GM19238 (cell line): ENCODE data around the gene FMNL3.

Source experiments
- DNase-seq: peaks from one replicate; pipeline ENCODE4 v3.0.0; 2011; ENCODE audit warnings: low spot score; ENCODE audit not compliant: insufficient read length

The FMNL3 gene

GRCh38 chr12:49674318-49674981 lies 32.8 kb downstream of the FMNL3 start:
- no peak for DNase-seq

GRCh38 chr12:49673446-49674317 lies 33.5 kb downstream of the FMNL3 start:
- no peak for DNase-seq

GRCh38 chr12:49672301-49673217 lies 34.6 kb downstream of the FMNL3 start:
- no peak for DNase-seq

- no peak for DNase-seq
These were observed 36.0 kb downstream of the FMNL3 start for GRCh38 chr12:49671031-49671765.

GRCh38 chr12:49669796-49670195 lies 37.4 kb downstream of the FMNL3 start:
- DNase-seq: no peak

DNA sequence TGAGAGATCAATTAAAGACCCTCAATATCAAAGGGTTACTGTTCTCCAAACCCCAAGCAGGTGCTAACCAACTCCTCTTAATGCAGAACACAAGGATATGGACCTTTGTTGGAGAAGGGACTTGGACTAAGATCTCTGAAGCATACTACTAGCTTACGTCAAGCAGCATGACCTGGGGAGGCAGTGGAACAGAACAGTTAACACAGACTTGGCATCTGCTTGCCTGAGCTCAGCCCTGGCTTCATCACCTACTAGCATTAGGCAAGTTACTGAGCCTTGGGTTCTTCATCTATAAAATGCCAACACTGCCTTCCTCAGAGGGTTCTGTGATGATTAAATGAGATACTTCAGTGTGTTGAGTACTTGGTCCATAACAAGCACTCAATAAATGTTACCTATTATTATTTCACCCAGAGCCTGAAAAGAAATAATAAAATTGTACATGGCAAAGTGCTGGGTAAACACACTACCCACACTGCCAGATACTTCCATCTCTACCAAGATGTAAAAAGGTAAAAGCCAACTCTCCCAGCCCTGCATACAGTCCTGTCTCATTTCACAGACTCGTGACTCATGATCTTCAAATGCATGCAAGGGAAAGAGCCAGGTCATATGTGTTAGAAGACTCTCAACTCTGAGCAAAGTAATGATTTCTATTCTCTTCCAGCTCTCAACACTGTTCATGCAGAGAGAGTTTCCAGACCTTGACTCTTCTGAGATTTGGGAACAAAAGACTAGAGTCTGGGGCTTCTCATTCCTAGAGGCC lies 39.7 kb downstream of the FMNL3 start:
- no peak for DNase-seq

GRCh38 chr12:49666176-49666575 lies 41.0 kb downstream of the FMNL3 start:
- DNase-seq: no peak

GRCh38 chr12:49665384-49665783 lies 41.8 kb downstream of the FMNL3 start:
- no peak for DNase-seq

DNA sequence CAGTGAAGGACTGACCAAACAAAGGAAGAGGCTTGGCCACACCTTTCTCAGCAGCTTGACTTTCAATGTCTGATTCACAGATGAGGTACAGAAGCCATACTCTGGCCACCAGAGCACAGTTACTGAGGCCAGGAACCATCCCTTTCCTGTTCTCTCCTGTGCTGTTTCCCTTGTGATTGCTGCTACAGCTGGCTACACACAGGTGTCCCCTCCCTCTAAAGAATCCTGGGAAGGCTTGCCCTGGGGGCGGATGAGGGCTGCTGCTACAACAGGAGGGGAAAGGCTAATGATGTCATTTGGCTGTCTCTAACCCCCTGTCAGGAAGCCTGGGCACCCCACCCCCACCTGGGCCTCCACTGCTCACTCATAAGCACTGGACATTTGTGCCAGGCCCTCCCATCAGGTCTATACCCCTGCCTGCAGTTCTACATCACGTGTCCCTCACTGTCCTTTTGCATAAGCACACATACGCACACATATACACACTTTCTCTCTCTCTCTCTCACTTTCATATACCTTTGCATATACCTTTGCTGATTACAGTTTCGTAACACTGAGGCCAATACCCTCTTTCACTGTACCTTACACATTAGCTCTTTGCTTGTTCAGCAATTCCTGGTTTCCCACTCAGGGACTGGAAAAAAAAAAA lies 42.5 kb downstream of the FMNL3 start:
- DNase-seq: peak; percentile 43

DNA sequence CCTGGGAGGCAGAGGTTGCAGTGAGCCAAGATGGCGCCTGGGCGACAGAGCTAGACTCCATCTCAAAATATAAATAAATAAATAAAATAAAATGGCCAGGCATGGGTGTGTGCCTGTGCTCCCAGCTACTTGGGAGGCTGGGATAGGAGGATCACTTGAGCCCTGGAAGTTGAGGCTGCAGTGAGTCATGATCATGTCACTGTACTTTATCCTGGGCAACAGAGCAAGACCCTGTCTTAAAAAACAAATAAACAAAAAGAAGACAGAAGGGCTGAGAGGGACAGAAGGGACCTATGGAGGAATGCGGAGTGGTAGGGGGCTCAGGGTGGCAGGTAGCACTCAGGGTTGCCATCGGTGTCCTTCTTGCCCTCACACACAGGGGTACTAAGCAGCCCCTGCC lies 43.0 kb downstream of the FMNL3 start:
- DNase-seq: no peak

DNA sequence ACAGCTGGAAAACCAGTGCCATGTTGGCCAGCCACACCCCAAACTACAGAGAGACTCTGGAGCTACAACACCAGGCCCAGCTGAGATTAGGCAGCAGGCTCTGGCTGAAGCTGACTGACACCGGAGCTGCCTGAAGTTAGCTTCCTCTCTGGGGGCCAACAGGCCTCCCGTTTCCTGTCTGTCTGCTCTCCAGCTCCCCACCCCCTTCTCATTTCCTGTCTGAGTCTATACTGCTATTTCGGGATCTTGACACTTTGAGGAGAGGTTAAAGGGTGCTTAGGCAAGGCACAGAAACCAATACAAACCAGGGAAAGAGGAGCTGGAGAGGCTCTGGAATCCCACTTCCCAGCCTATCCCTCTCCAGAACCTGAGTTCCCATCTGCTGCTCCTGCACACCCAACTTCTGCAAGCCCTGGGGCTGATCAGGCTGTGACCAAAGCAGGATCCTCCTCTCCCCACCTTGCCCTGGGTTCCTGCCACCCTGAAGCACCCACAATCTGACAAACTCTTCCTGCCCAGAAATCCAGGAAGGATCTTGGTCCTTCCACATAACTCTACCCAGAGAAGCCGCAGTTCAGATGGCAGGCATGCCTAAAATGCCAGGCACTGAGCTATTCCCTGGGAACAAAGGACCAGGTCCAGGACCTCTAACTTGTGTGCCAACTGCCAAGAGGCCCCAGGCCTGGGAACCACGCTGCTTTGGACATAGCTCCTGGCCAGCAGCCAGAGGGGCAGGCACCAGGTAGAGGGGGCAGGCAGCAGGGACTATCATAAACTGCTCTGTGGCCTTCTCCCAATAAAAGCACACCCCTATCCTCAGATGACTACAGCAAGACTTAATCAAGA lies 44.0 kb downstream of the FMNL3 start:
- peak; percentile 95 for DNase-seq

GRCh38 chr12:49661746-49662145 lies 45.5 kb downstream of the FMNL3 start:
- DNase-seq: no peak

DNA sequence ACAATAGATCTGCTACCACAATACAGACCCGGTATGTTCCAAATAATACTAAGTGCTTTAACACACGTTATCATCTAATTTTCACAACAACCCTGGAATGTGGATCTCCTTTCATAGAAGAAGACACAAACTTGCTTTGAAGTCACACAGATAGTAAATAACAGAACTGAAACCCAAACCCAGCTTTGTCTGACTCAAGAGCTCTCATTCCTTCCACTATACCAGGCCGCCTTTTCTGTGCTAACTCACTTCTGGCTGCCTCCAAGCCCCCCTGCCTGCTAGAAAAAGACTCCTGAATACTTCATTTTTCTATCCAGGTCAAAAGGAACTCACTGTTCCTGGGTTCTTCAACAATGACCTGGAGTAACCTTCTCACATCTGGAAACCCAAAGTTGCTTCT lies 46.0 kb downstream of the FMNL3 start:
- DNase-seq: peak; percentile 44

- no peak for DNase-seq
These were observed 47.5 kb downstream of the FMNL3 start for GRCh38 chr12:49659753-49660152.

GRCh38 chr12:49658276-49658675 lies 48.9 kb downstream of the FMNL3 start:
- no peak for DNase-seq

- DNase-seq: no peak
These were observed 51.5 kb downstream of the FMNL3 start for GRCh38 chr12:49655595-49656236.

GRCh38 chr12:49654715-49655114 lies 52.5 kb downstream of the FMNL3 start:
- no peak for DNase-seq

DNA sequence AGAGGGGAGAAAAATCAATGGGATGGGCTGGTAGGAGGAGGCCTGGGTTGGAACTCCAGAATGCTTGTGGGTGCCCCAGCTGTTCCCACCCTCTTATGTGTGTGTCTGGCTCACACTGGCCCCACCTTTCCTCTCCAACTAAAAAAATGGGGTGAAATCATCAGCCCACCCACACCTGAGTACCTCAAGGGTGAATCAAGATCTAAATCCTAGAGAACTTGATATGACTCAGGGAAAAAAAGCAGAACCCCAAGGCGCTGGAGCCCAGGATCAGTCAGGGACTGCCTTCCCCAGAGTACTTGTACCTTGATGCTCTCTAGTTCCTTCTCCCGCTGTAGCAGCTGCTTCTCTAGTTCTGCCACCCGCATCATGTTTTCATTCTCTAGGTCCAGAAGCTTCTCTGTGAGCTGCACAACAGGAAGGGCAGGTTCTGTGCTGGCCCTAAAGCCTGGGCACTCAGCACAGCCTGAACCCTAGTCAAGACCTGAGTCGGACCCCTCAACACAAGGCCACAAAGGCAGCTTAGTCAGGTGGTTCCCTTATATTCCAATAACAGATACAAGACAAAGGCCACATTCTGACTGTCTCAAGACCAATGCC lies 54.2 kb downstream of the FMNL3 start:
- DNase-seq: no peak
